Large intestine (tissue), 3 donors: Measurements from ENCODE around the gene KLF15. TPM values are rescaled to one million over a fixed set of nuclear protein-coding genes. Genes with fewer than 3 reads are reported as not detected.

ENCODE experiments used
- DNase-seq, 2 donors: peaks; one replicate each; pipeline versions ENCODE4 v3.0.0 to v3.0.0-alpha.2; 2013
- H3K27ac ChIP-seq: one replicate; pipeline ENCODE4 v1.5.1; 2013; ENCODE audit warnings: low read length
- H3K27me3 ChIP-seq: 2 replicates; pipeline ENCODE4 v1.6.1; 2013; ENCODE audit warnings: low read length; ENCODE audit not compliant: control insufficient read depth, insufficient read depth
- H3K36me3 ChIP-seq: 2 replicates; pipeline ENCODE4 v1.6.1; 2013; ENCODE audit warnings: low read length; ENCODE audit not compliant: control insufficient read depth, insufficient read depth
- H3K4me1 ChIP-seq: one replicate; pipeline ENCODE4 v1.6.1; 2013; ENCODE audit warnings: low read length; ENCODE audit not compliant: control insufficient read depth, insufficient read depth
- H3K4me3 ChIP-seq: one replicate; pipeline ENCODE4 v1.5.1; 2013; ENCODE audit warnings: low read length
- H3K9me3 ChIP-seq: one replicate; pipeline ENCODE4 v1.6.1; 2013; ENCODE audit warnings: mild to moderate bottlenecking, low read depth, low read length, moderate library complexity; ENCODE audit not compliant: control insufficient read depth
- WGBS: methylation state at CpG from one replicate; pipeline ENCODE4 v1.1.5; 2013; ENCODE audit warnings: low lambda C conversion rate; ENCODE audit not compliant: insufficient coverage; 5-methylcytosine and 5-hydroxymethylcytosine counted together
- polyA plus RNA-seq: library from polyadenylated mRNA; unstranded; fragments of 120-200 nt; gene quantifications from one replicate; pipeline ENCODE4 v1.2.1, GENCODE V29; 2013

Gene KLF15
- polyA plus RNA-seq, 1 donor, result 1.4 TPM

GRCh38 chr3:126389794-126390146 is 32.6 kb upstream of the KLF15 start:
- H3K27ac ChIP-seq, result no peak overlapping the region
- WGBS, result no CpG with 5 or more reads among the region's 17 CpGs

DNA sequence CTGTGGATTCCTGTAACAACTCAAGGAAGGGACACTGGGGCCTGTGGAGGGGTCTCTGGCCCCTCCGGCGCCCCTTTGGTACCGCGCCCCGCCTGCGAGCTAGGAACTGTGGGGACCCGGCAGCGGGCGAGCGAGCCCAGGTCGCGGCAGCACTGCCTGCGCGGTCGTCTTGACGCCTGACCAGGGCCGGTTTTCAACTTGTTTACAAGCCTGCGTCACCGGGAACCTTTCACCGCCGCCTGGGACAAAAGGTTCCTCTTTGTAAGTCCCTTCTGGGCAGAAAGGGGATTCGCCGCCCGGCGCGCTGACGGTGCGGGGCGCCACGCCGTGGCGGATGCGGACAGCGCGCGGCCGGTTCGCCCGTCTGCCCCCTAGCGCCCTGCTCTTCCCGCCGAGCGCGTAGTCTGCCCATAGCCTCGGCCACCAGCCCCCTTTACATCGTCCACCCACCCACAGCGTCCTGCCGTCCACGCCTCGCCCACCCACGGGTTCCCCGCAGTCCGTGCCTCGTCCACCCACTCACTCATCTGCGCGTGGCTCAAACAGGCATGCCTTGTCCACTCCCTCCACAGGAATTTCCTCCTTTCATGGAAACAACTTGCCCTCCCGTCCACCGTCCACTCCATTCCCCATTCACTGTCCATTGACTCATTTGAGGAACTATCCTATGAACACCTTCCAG is 32.0 kb upstream of the KLF15 start:
- Histone ChIP-seq H3K9me3 (no peaks in the 10 kb centered on the region), H3K4me3 (peak overlapping the region; percentile 47), H3K27me3 (peaks cover 26% of the 10 kb centered on the region), H3K36me3 (no peaks in the 10 kb centered on the region), H3K4me1 (no peaks in the 10 kb centered on the region), H3K27ac (no peak overlapping the region)
- peak; percentile 84 to 86 for DNase-seq
- WGBS, result no CpG with 5 or more reads among the region's 58 CpGs

More at GRCh38 chr3:126389794-126390146, 32.6 kb upstream of the KLF15 start:
- no peak overlapping the region for H3K4me3 ChIP-seq
- no peak for DNase-seq
- no peaks in the 10 kb centered on the region for H3K9me3 ChIP-seq
- no peaks in the 10 kb centered on the region for H3K4me1 ChIP-seq
- no peaks in the 10 kb centered on the region for H3K36me3 ChIP-seq
- H3K27me3 ChIP-seq, result peaks cover 32% of the 10 kb centered on the region

DNA sequence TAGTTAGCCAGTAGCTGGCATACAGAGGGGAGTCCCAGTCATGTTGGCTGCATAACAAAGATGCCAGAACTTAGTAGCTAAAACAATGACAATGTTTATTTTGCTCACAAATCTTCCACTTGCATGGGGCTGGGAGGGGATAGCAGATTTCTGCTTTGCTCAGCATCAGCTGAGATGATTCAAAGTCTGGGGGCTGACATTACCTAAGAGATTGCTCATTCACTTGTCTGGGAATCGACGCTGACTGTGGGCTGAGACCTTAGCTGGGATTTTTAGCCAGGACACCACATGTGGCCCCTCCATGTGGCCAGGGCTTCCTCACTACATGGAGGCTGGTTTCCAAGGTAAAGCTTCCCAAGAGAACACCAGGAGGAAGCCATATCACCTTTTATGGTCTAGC is 24.8 kb upstream of the KLF15 start:
- no peak overlapping the region for H3K27ac ChIP-seq
- no peaks in the 10 kb centered on the region for H3K4me1 ChIP-seq
- no peak overlapping the region for H3K4me3 ChIP-seq
- WGBS, result no CpG with 5 or more reads among the region's 2 CpGs
- no peak for DNase-seq
- H3K27me3 ChIP-seq, result peaks cover 9% of the 10 kb centered on the region
- H3K9me3 ChIP-seq, result no peaks in the 10 kb centered on the region
- no peaks in the 10 kb centered on the region for H3K36me3 ChIP-seq

DNA sequence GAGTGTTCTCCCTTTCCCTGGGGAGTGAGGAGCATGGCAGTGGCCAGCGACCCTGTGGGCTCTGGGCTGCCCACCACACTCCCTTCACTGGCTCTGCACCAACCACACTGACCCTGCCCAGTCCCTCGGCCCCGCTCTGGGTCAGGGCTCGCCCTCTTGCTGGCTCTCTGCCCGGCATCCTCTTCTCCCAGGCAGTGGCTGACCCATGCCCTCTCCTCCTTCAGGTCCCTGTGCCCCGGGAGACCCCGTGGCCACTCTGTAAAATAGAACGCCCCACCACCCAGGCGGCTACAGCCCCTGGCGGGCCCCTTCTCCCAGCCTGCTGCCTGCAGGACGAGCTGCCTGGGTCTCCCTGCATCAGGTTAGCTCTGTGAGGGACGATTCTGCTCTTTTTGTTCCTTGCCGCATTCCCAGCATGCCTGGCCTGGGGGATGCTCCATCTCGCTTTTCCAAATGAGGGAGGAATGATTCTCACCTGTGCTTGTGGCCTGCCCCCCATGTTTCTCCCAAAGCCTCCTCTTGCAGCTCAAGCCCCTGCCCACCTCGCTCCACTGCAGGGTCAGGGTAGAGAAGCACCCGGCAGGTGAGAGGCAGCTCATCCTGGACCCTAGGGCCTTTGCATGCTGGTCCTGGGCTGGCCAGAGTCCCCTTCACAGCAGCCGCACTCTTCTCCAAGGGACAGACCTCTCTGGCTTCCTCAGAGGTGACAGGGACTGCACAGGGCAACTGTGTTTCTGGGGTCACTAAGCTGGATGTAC is 23.0 kb upstream of the KLF15 start:
- H3K27ac ChIP-seq, result no peak overlapping the region
- no peak for DNase-seq

DNA sequence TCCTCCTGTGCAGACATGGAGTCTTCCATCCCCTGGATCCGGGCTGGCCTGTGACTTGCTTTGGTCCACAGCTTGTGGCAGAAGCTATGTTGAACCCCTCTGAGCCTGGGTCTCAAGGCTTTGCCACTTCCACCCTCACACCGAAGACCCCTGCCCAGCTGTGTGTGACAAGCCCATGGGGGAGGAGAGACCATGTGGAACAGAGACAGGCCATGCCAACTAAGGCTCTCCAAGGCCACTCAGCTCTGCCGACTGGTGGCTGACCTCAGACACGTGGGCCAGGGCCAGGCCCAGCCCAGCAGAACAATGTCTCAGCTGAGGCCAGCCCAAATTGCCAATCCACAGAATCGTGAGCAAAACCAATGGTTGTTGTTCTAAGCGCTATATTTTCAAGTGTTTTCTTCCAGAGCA is 21.1 kb upstream of the KLF15 start:
- Histone ChIP-seq H3K36me3 (no peaks in the 10 kb centered on the region), H3K9me3 (no peaks in the 10 kb centered on the region), H3K4me3 (no peak overlapping the region), H3K27ac (no peak overlapping the region), H3K4me1 (no peaks in the 10 kb centered on the region), H3K27me3 (peaks cover 9% of the 10 kb centered on the region)
- no peak for DNase-seq
- WGBS, result 83% methylated on average over 2 of the region's 6 CpGs

More for the DNA sequence above, 23.0 kb upstream of the KLF15 start:
- WGBS, result no CpG with 5 or more reads among the region's 17 CpGs
- Histone ChIP-seq H3K9me3 (no peaks in the 10 kb centered on the region), H3K27me3 (peaks cover 9% of the 10 kb centered on the region), H3K4me1 (no peaks in the 10 kb centered on the region), H3K4me3 (no peak overlapping the region), H3K36me3 (no peaks in the 10 kb centered on the region)

GRCh38 chr3:126377211-126377610 is 20.0 kb upstream of the KLF15 start:
- Histone ChIP-seq H3K27ac (no peak overlapping the region), H3K27me3 (peaks cover 9% of the 10 kb centered on the region), H3K36me3 (no peaks in the 10 kb centered on the region), H3K9me3 (no peaks in the 10 kb centered on the region), H3K4me3 (no peak overlapping the region), H3K4me1 (no peaks in the 10 kb centered on the region)
- no peak for DNase-seq
- WGBS, result no CpG with 5 or more reads among the region's 3 CpGs

- Histone ChIP-seq H3K27ac (no peak overlapping the region), H3K36me3 (no peaks in the 10 kb centered on the region), H3K27me3 (peaks cover 9% of the 10 kb centered on the region), H3K4me3 (no peak overlapping the region), H3K9me3 (no peaks in the 10 kb centered on the region), H3K4me1 (no peaks in the 10 kb centered on the region)
- WGBS, result 33% methylated on average over 1 of the region's 3 CpGs
- no peak for DNase-seq
Observed at GRCh38 chr3:126376444-126376843, 19.2 kb upstream of the KLF15 start.

GRCh38 chr3:126375835-126376331 is 18.7 kb upstream of the KLF15 start:
- no peak overlapping the region for H3K4me3 ChIP-seq
- no peak overlapping the region for H3K27ac ChIP-seq
- H3K36me3 ChIP-seq, result no peaks in the 10 kb centered on the region
- H3K4me1 ChIP-seq, result no peaks in the 10 kb centered on the region
- no peak for DNase-seq
- H3K27me3 ChIP-seq, result peaks cover 8% of the 10 kb centered on the region
- no CpG with 5 or more reads among the region's 13 CpGs for WGBS
- H3K9me3 ChIP-seq, result peaks cover 5% of the 10 kb centered on the region

DNA sequence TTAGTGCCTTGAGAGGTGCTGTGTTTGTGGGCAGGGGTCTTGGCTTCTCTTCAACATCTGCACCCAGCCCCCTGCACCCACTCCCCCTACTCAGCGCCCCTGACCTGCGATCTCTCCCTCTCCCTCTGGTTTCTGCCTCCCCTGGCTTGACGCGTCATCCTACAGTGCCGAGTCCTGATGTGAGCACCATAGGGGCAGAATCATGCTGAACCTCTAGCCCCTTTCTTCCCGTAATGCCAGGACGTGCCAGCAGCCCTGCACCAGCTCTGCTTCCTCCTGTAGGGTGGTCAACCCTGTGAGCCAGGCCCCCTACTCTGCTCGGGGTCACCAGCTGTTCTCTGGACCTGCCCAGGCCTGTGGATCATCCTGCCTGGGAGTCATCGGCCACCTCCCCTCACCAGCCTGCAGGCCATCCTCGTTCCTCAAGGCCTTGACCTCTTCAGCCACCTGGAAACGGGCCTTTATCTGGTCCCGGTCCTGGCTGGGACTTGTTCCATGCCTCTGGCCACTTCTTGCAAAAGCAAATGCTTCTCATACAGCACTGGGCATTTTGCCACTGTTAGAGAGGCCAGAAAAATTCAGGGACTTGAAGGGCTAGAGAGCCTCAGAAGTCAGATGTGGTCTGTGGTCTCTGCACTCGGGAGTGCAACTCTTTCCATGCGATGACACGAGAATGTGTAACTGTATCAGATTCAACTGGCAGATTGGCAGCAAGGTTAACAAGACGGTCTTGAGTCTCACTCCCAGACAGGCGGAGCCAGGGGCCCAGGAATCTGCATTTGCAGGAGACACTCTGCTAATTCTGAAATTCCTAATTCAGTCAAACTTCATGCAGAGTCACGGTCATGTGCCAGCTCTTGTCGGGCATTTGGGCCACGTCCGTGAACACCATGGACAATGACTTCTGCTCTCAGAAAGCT is 16.7 kb upstream of the KLF15 start:
- Histone ChIP-seq H3K4me1 (no peaks in the 10 kb centered on the region), H3K27ac (no peak overlapping the region), H3K4me3 (no peak overlapping the region), H3K27me3 (no peaks in the 10 kb centered on the region), H3K9me3 (peaks cover 5% of the 10 kb centered on the region), H3K36me3 (no peaks in the 10 kb centered on the region)
- no CpG with 5 or more reads among the region's 21 CpGs for WGBS
- no peak for DNase-seq

- H3K36me3 ChIP-seq, result no peaks in the 10 kb centered on the region
- H3K27me3 ChIP-seq, result no peaks in the 10 kb centered on the region
- peaks cover 5% of the 10 kb centered on the region for H3K9me3 ChIP-seq
- no peak overlapping the region for H3K4me3 ChIP-seq
- no peak for DNase-seq
- no peak overlapping the region for H3K27ac ChIP-seq
- H3K4me1 ChIP-seq, result no peaks in the 10 kb centered on the region
- WGBS, result no CpG with 5 or more reads among the region's 4 CpGs
Observed at GRCh38 chr3:126373146-126373613, 16.0 kb upstream of the KLF15 start.
